CD4-positive, alpha-beta T cell (primary cell): ENCODE measurements around the gene FHOD3. TPM values are rescaled to one million over a fixed set of nuclear protein-coding genes. Genes with fewer than 3 reads are reported as not detected.

Source experiments
- ATAC-seq: fragments of 200-7000 bp; cut with Tn5 transposase; one replicate; pipeline ENCODE4 v1.10.0; 2022; ENCODE audit warnings: mild to moderate bottlenecking; ENCODE audit not compliant: poor library complexity
- CTCF ChIA-PET: fragments of 350-600 bp; sonication (Branson Sonifier 250); formaldehyde crosslinking; loops from one replicate; lab custom pipeline; 2021; ENCODE audit warnings: antibody characterized with exemption, inconsistent platforms; lab: Charles Lee
- POLR2A ChIA-PET: fragments of 350-600 bp; sonication (Branson Sonifier 250); formaldehyde crosslinking; loops from one replicate; lab custom pipeline; 2021; ENCODE audit warnings: antibody characterized with exemption, inconsistent platforms; lab: Charles Lee
- DNase-seq, 14 experiments: peaks; one replicate each; pipeline ENCODE4 v3.0.0-alpha.2; 2013 to 2020; ENCODE audit warnings: mixed read lengths in 2 of 14
- H3K27ac ChIP-seq, 2 donors: one replicate each; pipeline versions ENCODE4 v1.5.1 to v1.7.0; 2013; ENCODE audit warnings: low read length in 2 of 2, low read depth in 1 of 2, mild to moderate bottlenecking in 1 of 2
- H3K27me3 ChIP-seq, 2 experiments: 1 replicate in 1 of 2; 2 replicates in 1 of 2; pipeline versions ENCODE4 v1.6.1 to v1.7.0; 2013; ENCODE audit warnings: low read length in 2 of 2, control low read depth in 1 of 2, mild to moderate bottlenecking in 1 of 2, moderate library complexity in 1 of 2; ENCODE audit not compliant: insufficient read depth in 2 of 2, control insufficient read depth in 1 of 2
- H3K36me3 ChIP-seq: one replicate; pipeline ENCODE4 v1.6.1; 2013; ENCODE audit warnings: low read length, control low read depth; ENCODE audit not compliant: insufficient read depth
- H3K4me1 ChIP-seq: one replicate; pipeline ENCODE4 v1.6.1; 2013; ENCODE audit warnings: low read length, control low read depth; ENCODE audit not compliant: insufficient read depth
- H3K4me3 ChIP-seq: one replicate; pipeline ENCODE4 v1.5.1; 2013; ENCODE audit warnings: mild to moderate bottlenecking, low read length, moderate library complexity
- H3K9me3 ChIP-seq, 2 experiments: 1 replicate in 1 of 2; 2 replicates in 1 of 2; pipeline versions ENCODE4 v1.6.1 to v1.7.0; 2013; ENCODE audit warnings: low read length in 2 of 2, mild to moderate bottlenecking in 2 of 2, control low read depth in 1 of 2, moderate library complexity in 1 of 2; ENCODE audit not compliant: control insufficient read depth in 1 of 2, insufficient read depth in 1 of 2
- H3K27ac Mint-ChIP-seq: one replicate; pipeline ENCODE4 v1.8.0; 2020; ENCODE audit warnings: mixed read lengths
- H3K27me3 Mint-ChIP-seq: one replicate; pipeline ENCODE4 v1.8.0; 2021; ENCODE audit warnings: mixed read lengths
- H3K36me3 Mint-ChIP-seq: one replicate; pipeline ENCODE4 v1.8.0; 2021; ENCODE audit warnings: low read depth, mixed read lengths
- H3K4me1 Mint-ChIP-seq: one replicate; pipeline ENCODE4 v1.8.0; 2021; ENCODE audit warnings: low read depth, mixed read lengths
- H3K4me3 Mint-ChIP-seq: one replicate; pipeline ENCODE4 v1.8.0; 2020; ENCODE audit warnings: mild to moderate bottlenecking, mixed read lengths
- H3K9me3 Mint-ChIP-seq: one replicate; pipeline ENCODE4 v1.8.0; 2020; ENCODE audit warnings: mixed read lengths
- intact Hi-C, 2 experiments: fragments of 100-400 bp; cut with DNase I in 1 of 2; cut with micrococcal nuclease in 1 of 2; formaldehyde crosslinking; loops; one replicate each; pipeline versions ENCODE4 v1.15.1 to v1.9.0; 2023 to 2025; cut with DNase I, micrococcal nuclease
- total RNA-seq, 174 experiments: library from RNA in 2 of 174; stranded (reverse) in 2 of 174; gene quantifications; one replicate each; pipeline ENCODE4 v1.2.3 and lab custom pipeline; 2021 to 2026
- TF ChIP-seq, protein P1 (sequence below): fragments of 200-600 bp; IDR thresholded peaks from one replicate; pipeline ENCODE4 v1.8.0; 2022; ENCODE audit warnings: antibody characterized with exemption, mild to moderate bottlenecking

The FHOD3 gene
- total RNA-seq, 2 experiments from 2014 or later, result not detected

DNA sequence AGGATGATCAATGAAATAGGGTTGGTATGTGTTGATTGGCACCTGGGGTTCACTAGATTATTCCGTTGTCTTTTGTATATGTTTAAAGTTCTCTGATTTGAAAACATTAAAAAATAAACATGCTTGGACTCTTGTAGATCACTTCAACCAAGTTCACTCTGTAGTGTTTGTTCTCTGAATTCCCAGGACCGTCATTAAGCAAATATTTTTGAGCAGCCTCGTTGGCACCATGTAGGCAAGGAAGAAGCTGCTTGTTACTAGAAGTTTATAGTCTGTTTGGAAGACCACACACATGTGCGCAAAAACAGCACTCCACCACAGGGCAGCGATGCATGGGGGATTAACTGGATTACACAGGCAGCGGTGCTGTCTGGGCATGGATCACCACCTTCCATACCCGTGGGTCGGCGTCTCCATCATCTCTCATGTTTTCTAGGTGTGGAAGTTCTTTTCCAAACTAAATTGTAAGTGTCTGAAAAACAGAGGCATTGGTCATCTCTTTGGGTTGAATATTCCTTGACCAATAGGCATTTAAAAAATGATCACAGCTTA is 212.2 kb downstream of the FHOD3 start:
- H3K4me1 Mint-ChIP-seq, result no peaks in the 10 kb centered on the region
- Histone ChIP-seq H3K4me1 (no peaks in the 10 kb centered on the region), H3K27ac (no peak overlapping the region), H3K4me3 (no peak overlapping the region), H3K9me3 (no peaks in the 10 kb centered on the region), H3K36me3 (no peaks in the 10 kb centered on the region), H3K27me3 (peaks cover 0 to 2% of the 10 kb centered on the region in 2 experiments)
- ATAC-seq, result no peak
- H3K27me3 Mint-ChIP-seq, result no peaks in the 10 kb centered on the region
- H3K36me3 Mint-ChIP-seq, result no peaks in the 10 kb centered on the region
- DNase-seq, result no peak
- H3K4me3 Mint-ChIP-seq, result no peak overlapping the region
- POLR2A ChIA-PET, result no interaction called here
- CTCF ChIA-PET, result no interaction called here
- H3K9me3 Mint-ChIP-seq, result no peaks in the 10 kb centered on the region
- no peak overlapping the region for H3K27ac Mint-ChIP-seq
- TF ChIP-seq, protein P1, sequence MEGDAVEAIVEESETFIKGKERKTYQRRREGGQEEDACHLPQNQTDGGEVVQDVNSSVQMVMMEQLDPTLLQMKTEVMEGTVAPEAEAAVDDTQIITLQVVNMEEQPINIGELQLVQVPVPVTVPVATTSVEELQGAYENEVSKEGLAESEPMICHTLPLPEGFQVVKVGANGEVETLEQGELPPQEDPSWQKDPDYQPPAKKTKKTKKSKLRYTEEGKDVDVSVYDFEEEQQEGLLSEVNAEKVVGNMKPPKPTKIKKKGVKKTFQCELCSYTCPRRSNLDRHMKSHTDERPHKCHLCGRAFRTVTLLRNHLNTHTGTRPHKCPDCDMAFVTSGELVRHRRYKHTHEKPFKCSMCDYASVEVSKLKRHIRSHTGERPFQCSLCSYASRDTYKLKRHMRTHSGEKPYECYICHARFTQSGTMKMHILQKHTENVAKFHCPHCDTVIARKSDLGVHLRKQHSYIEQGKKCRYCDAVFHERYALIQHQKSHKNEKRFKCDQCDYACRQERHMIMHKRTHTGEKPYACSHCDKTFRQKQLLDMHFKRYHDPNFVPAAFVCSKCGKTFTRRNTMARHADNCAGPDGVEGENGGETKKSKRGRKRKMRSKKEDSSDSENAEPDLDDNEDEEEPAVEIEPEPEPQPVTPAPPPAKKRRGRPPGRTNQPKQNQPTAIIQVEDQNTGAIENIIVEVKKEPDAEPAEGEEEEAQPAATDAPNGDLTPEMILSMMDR, result no peak
- intact Hi-C loops, result no loop called here

DNA sequence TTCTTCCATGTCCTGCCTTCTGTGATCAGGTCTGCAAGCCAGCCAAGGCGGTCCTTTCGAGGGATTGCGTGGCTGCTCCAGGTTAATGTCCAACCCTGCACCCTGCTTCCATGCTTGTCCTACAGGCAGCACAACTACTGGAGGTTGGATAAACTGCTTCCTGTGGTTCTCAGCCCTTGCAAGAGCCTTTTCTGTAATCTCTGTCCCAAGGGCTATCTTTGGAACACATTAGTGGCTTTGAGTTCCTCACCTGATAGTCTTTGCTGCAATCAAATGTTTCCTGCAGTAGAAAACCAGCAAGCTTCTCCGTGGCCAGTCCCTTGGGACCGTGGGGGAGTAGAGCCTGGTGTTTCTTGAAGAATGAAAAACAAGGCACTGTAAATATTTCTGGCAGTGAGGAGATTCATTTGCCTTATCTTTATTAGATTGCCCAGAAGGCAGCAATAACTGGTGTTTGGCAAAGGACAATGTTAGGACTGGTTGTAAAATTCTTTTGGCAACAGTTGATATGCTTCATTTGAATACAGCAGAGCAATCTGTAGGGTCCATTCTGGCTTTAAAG is 214.4 kb downstream of the FHOD3 start:
- Histone ChIP-seq H3K27me3 (peaks cover 0 to 10% of the 10 kb centered on the region in 2 experiments), H3K9me3 (no peaks in the 10 kb centered on the region), H3K4me1 (no peaks in the 10 kb centered on the region), H3K36me3 (no peaks in the 10 kb centered on the region), H3K27ac (no peak overlapping the region), H3K4me3 (no peak overlapping the region)
- intact Hi-C loops, result no loop called here
- Mint-ChIP-seq H3K9me3 (no peaks in the 10 kb centered on the region), H3K4me3 (no peak overlapping the region), H3K36me3 (no peaks in the 10 kb centered on the region), H3K27ac (no peak overlapping the region), H3K27me3 (peaks cover 4% of the 10 kb centered on the region), H3K4me1 (no peaks in the 10 kb centered on the region)
- ChIA-PET CTCF (no interaction called here), POLR2A (no interaction called here)
- ATAC-seq, result no peak
- DNase-seq, result no peak
- TF ChIP-seq, protein P1, result no peak

DNA sequence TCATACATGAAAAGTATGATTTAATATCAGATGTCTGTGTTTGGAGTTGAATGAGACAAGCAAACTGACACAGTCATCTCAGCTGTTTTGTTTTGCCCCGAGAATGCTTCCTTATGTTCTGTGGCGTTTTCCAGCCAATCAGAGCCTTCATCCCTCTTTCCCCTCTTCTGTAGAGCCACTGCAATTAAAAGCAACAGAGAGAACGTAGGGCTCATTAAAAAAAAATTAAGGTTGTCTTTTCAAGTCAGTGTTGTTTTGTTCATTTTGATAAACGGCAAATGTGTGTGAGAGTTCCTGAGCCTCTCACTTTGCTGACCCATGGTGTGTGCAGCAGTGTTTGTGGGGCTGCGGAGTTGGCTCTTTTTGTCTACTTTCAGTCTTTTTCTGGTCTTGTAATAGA is 216.0 kb downstream of the FHOD3 start:
- ChIA-PET CTCF (no interaction called here), POLR2A (no interaction called here)

More for the DNA sequence above, 216.0 kb downstream of the FHOD3 start:
- Histone ChIP-seq H3K36me3 (no peaks in the 10 kb centered on the region), H3K27me3 (peaks cover 0 to 10% of the 10 kb centered on the region in 2 experiments), H3K4me3 (no peak overlapping the region), H3K27ac (no peak overlapping the region), H3K4me1 (no peaks in the 10 kb centered on the region), H3K9me3 (no peaks in the 10 kb centered on the region)
- intact Hi-C loops, result no loop called here
- H3K4me3 Mint-ChIP-seq, result no peak overlapping the region
- no peak for DNase-seq
- ATAC-seq, result no peak
- TF ChIP-seq, protein P1, result no peak
- no peak overlapping the region for H3K27ac Mint-ChIP-seq
- no peaks in the 10 kb centered on the region for H3K4me1 Mint-ChIP-seq
- no peaks in the 10 kb centered on the region for H3K9me3 Mint-ChIP-seq
- peaks cover 4% of the 10 kb centered on the region for H3K27me3 Mint-ChIP-seq
- H3K36me3 Mint-ChIP-seq, result no peaks in the 10 kb centered on the region
